HG02981 (cell line): ENCODE measurements around the gene PCBP1.
A peak's percentile ranks its signal among the peaks of the same experiment; 100 is the strongest.
"Not testable (repeated sequence)": the region's sequence is repeated elsewhere in the genome, so short reads cannot be mapped to it uniquely, and the experiment has no call there.

ENCODE experiments used
- ATAC-seq: cut with Tn5 transposase; IDR thresholded peaks from one replicate; pipeline ENCODE4 v1.9.1; 2021; ENCODE audit warnings: mild to moderate bottlenecking, moderate library complexity; ENCODE audit not compliant: unreplicated experiment

PCBP1 gene

DNA sequence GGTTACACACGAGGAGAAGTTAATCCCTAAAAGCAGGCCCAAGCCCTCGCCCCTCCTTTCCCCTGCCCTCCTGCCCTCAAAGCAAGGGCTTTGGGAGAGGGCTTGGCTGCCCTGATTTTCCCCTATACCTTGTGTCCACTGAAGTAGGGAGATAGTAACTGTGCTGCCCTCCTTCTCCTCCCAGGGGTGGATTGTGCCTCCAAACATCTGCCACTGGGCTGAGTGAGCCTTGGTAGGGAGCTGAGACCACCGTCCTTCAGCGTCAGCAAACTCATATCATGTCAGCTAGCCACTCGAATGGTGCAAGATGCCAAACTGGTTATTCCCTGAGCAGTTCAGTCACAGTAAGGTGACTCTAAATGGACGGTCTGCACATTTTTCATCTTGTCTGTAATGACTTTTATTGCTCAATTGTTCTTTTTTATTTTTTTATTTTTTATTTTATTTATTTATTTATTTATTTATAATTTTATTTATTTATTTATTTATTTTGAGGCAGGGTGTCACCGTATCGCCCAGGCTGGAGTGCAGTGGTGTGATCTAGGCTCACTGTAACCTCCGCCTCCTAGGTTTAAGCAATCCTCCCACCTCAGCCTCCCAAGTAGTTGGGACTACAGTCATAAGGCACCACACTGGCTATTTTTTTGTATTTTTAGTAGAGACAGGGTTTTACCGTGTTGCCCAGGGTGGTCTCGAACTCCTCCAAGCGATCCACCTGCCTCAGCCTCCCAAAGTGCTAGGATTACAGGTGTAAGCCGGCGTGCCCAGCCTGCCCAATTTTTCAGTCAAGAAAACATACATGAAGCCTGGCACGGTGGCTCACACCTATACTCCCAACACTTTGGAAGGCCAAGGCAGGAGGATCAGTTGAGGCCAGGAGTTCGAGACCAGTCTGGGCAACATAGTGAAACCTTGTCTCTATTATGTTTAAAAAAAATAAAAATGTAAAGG, 8.7 kb downstream of the PCBP1 start:
- ATAC-seq, result no peak

DNA sequence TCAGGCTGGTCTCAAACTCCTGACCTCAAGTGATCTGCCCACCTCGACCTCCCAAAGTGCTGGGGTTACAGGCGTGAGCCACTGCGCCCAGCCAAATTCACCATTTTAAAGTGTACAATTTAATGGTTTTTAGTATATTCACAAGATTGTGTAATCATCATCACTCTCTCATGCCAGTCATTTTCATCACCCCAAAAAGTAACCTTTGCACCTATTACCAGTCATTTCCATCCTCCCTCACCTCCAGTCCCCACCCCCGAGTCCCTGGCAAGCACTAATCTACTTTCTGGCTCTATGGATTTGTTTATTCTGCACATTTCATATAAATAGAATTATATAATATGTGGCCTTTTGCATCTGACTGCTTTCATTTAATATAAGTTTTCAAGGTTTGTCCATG, 10.8 kb downstream of the PCBP1 start:
- ATAC-seq, result no peak

DNA sequence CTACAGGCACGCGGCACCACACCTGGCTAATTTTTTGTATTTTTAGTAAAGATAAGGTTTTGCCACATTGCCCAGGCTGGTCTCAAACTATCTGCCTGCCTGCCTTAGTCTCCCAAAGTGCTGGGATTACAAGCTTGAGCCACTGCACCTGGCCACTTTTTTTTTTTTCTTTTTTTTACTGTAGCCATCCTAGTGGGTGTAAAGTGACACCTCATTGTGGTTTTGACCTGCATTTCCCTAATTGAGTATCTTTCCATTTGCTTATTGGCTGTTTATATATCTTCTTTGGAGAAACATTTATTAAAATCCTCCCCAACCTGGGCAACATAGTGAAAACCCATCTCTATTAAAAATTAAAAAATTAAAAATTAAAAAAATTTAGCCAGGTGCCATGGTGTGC, 12.0 kb downstream of the PCBP1 start:
- no peak for ATAC-seq

DNA sequence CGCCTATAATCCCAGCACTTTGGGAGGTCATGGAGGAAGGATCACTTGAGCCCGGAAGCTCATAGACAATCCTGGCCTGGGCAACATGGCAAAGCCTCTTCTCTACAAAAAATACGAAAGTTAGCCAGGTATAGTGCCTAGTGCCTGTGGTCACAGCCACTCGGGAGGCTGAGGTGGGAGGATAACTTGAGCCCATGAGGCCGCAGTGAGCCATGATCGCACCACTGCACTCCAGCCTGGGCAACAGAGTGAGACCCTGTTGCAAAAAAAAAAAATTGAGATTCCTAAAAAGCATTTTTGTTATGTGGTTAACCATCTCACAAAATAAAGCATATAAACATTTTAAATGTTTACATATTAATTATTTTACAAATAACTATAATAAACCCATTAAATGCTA, 13.9 kb downstream of the PCBP1 start:
- ATAC-seq, result no peak

DNA sequence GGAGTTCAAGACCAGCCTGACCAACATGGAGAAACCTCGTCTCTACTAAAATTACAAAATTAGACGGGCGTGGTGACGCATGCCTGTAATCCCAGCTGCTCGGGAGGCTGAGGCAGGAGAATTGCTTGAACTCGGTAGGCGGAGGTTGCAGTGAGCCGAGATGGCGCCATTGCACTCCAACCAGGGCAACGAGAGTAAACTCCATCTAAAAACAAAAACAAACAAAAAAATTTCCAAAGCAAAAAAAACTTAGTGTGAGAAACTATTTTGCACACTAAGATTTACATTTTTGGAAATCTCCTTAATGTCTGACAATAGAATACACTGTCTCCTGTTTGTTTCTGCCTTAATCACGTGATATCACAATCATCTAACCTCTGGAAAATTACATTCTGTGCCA, 14.4 kb downstream of the PCBP1 start:
- ATAC-seq, result not testable (repeated sequence)

DNA sequence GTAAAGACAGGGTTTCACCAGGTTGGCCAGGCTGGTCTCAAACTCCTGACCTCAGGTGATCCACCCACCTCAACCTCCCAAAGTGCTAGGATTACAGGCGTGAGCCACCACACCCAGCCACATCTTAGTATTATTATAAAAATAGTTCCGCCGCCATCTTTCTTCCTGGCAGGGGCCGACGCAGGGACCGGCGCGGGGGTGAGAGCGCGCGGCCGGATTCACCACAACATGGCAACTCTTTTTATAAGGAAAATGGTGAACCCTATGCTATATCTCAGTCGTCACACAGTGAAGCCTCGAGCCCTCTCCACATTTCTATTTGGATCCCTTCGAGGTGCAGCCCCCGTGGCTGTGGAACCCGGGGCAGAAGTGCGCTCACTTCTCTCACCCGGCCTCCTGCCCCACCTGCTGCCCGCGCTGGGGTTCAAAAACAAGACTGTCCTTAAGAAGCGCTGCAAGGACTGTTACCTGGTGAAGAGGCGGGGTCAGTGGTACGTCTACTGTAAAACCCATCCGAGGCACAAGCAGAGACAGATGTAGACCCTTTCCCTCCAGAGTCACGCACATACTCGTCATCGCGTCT, 15.1 kb downstream of the PCBP1 start:
- ATAC-seq, result not testable (repeated sequence)

DNA sequence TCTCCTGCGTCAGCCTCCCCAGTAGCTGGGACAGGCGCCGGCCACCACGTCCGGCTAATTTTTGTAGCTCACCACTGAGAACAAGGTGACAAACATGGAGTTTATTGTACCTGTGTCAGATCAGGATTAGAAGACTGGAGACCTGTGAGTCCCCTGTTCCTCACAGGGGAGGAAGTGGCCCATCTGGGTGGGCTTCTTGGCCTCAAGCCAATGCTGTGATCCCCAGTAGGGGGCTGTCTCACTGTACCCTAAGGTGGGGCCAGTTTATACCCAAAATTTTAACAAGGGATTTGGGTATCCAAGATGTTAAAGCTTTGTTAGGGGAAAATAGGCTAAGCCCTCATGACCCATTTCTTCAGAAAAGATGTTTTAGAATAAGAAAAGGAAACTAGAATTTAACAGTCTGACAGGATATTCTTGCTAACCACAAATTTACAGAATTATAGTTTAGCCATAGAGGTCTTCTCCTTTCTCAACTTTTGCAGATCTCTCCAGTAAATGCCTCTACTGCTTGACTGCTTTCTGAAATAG, 16.3 kb downstream of the PCBP1 start:
- no peak for ATAC-seq

DNA sequence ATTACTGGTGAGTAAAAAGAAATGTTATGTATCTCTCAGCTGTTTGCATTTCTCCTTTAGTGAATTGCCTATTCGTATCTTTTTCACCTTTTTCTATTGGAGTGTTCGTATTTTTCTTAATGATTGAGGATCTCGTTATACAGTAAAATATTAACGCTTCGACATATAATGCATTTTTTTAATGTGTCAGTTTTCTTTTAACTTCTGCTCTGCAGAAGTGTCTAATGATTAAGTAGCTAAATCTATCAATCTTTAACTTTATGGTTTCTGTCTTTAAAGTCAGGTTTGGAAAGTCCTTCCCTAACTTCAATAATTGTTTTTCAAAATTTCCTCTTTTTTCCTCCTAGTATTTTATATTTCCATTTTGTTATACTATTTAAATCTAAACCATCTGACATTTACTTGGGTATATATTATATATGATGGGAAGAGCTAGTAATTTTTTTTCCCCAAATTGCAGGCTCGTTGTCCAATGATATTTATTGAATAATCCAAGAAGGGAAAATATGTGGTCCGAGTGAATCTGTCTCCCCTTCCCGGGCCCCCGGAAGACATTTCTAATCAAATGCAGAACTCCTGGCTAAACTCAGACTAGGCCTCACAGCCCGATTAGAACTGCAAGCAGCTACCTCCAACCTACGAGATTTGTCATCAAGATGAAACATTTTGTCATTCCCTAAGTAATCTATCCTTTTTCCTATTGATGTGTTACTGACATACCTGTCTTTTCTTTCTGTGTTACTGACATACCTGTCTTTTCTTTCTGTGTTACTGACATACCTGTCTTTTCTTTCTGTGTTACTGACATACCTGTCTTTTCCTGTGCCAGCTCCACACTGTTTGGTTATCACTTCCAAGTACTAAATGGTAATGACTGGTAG, 17.2 kb downstream of the PCBP1 start:
- ATAC-seq, result no peak

DNA sequence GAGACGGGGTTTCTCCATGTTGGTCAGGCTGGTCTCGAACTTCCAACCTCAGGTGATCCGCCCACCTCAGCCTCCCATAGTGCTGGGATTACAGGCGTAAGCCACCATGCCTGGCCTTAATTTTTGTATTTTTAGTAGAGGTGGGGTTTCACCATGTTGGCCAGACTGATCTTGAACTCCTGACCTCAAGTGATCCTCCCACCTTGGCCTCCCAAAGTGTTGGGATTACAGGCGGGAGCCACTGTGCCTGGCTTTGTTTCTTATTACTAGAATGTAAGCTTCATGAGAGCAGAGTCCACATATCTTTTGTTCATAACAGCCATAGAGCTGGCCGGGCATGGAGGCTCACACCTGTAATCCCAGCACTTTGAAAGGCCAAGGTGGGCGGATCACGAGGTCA, 18.9 kb downstream of the PCBP1 start:
- not testable (repeated sequence) for ATAC-seq

DNA sequence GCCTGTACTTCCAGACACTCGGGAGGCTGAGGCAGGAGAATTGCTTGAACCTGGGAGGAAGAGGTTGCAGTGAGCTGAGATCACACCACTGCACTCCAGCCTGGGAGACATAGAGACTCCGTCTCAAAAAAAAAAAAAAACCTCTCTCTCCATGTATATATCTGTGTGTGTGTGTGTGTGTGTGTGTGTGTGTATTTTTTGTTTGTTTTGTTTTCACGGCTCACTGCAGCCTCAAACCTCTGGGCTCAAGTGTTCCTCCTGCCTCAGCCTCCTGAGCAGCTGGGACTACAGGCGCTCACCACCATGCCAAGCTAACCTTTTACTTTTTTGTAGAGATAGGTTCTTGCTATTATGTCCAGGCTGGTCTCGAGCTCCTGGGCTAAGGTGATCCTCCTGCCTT, 23.1 kb downstream of the PCBP1 start:
- ATAC-seq, result not testable (repeated sequence)

DNA sequence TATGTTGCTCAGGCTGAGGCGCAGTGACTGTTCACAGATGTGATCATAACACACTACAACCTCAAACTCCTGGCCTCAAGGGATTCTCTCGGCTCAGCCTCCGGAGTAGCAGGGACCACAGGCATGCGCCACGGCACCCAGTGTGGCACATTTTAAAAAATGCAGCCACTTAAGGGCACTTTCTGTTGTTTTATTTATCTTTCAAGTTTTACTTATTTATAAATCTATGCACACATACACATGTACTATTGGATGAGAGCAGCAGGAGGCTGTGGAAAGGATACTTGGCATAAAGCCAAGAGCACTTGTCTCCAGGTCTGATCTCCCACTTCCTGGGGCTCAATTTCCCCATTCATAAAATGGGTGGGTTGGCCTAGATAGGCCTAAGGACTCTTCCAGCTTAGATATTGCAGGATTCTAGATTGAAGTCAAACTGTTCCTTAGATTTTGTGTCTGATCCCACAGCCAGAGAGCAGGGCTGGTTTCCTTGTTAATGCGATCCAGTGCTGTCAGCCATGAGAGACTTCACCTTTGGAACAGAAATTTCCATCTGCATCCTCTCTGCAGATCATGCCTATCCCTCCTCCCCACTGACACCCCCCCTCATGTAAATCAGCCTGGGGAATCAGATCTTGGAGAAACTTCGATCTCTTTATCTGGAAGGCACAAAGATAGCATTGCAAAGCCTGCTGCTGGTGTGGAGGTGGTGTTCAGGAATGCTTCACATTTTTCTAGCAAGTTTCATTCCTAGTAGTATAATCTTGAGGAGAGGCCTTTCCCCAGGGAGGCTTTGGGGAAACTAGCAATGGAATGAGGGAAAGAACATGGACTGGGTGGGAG, 24.7 kb downstream of the PCBP1 start:
- no peak for ATAC-seq

DNA sequence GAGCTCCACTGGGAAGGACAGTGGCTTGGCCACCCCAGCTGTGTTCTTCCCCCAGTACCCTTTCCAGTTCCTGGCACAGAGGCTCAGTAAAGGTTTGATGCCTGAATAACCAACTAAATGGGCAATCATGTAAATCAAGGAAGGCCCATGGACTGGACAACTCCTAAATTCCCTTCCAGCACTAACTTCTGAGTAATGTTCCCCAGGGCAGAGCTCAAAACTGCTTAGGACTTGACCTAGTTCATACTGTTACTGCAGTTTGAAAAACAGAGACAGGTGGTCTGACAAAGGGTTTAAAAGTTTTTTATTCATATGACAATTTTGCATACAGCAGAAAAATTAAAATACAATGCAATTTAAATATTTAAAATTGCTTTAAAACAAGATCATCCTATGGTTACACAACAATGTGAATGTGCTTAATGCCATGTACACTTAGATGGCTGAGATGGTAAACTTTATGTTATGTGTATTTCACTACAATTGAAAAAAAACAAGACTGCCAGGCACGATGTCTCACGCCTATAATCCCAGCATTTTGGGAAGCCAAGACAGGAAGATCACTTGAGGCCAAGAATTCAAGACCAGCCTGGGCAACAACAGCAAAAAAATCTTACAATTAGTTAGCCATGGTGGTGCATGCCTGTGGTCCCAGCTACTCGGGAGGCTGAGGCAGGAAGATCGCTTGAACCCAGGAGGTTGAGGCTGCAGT, 26.2 kb downstream of the PCBP1 start:
- ATAC-seq, result no peak

DNA sequence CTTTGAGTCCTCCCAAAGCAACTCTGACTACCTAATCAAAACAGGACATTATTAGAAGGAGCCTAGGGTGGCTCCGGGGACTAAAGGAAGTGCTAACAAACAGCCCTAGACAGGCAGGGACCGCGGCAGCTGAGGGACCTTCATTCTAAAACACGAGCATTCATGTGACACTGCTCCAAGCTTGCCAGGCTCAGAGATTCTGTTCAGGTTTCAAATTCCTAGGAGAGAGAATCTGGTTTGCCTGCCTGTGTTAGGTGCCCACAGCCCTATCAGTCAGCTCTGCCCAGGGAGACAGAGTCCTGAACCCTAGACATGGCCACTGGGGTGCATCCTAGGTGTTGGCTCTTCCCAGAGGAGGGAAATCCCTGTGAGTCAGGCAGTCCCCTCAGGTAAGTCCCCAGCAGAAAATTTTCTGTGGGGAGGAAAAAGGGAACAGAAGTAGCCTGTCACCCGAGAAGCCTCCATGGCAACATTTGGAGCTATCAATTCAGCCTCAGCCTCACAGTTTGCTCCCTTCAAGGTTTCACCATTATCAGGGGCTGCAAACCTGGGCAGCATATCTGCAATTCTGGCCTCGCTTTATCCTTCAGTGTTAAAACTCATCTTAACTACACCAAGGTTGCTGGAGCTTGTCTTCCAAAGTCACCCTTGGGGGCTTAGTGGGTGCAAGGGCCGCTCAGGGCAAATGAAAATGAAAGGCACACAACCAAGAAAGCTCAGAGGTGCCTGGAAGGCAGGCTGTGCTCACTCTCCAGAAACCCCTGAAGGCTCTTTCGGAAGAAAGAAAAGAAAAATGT, 28.6 kb downstream of the PCBP1 start:
- peak; percentile 65 for ATAC-seq

DNA sequence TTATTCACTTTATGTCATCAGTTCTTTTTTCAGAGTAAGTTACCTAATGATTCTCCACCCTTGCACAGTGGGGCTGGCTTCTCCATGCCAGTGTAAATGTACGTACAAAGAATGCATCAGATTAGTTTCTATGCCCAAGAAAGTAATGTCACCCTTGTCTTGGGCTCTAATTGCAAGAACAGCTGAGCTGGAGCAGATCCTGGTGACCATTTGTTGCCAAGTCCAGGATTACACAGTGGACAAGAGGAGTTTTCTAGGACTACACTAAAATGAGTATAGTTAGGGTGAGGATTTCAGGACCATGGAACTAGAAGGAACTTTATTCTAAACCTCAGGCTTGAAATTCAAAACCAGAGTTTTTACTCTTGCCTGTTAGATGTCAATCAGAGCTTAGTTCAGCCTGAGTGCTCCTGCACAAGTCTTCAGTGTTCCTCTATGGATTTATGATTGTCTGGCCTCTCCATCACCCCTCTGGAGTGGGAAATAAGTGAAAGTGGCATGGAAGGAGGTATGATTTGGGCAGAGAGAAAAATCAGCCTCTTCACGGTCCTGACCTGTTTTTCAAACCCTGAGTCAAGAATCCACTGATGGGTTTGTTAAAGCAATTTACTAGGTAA, 29.8 kb downstream of the PCBP1 start:
- no peak for ATAC-seq

DNA sequence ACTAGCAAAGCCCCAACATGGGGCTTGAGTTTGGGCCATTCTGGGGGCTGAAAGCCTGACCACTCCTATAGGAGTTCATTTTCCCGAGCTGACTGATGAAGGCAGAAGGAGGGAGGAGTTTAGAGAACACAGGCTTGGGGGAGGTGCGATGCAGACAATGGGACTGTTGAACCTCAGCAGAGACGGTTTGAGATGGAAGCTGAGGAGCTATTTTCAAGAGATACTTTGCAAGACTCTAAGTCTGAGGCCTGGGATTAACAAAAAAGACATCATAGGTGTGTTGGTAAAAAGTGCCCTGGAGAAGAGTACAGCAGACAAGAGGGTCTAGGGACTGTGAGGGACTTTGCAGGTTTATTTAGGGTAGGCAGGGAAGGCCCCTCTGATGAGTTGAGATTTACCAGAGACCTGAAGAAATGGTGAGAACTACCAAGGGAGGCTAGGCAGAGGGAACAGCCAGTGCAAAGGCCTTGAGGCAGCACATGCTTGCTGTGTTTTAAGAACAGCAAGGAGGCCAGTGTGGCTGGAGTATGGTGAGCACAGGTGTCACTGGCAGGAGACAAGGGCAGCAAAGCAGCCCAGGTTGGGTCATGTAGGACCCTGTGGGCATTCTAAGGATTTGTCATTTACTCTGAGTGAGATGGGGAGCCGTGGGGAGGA, 31.6 kb downstream of the PCBP1 start:
- no peak for ATAC-seq

DNA sequence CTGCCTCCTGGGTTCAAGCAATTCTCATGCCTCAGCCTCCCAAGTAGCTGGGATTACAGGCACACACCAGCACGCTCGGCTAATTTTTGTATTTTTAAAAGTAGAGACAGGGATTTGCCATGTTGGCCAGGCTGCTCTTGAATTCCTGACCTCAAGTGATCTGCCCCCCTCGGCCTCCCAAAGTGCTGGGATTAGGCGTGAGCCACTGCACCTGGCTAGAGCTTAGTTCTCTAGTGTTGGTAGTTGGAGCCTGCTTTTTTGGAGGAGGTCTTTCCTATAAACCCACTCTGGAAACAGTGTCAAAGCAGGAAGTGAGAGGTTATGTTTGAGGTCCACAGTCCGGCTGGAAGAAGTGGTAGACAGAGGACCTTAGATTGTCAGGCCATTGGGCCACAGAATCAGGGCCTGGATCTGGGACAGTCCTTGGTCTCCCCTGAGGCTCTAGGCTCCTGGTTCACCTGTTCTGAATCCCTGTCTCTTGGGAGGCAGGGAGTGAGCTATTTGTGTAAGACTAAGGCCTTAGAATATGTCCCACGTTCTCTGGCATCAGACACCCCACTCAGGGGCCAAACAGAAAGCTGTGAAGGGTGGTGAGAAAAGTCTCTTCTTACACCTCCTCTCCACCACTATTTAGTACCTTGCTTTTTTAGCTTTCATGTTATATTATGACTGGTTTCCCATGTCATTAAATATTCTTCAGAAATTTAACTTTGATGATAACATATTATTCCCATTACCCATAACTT, 34.5 kb downstream of the PCBP1 start:
- ATAC-seq, result no peak

DNA sequence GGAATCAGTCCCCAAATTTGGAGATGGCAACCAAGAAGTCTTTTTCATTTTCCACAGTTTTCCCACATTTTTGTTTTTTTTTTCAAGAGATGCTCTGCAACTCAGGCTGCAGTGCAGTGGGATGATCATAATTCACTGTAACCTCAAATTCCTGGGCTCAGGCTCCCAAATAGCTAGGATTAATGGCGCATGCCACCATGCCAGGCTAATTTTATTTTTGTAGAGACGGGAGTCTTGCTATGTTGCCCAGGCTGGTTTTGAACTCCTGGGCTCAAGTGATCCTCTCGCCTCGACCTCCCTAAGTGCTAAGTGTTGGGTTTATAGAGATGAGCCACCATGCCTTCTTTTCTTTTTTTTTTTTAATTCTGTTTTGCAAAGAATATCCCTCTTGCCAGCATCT, 35.2 kb downstream of the PCBP1 start:
- ATAC-seq, result no peak
